H9 (cell line): ENCODE results near the gene PJA2. TPM values are rescaled to one million over a fixed set of nuclear protein-coding genes. Genes with fewer than 3 reads are reported as not detected.
A peak's percentile ranks its signal among the peaks of the same experiment; 100 is the strongest.

ENCODE experiments used
- DNase-seq: peaks from one replicate; pipeline ENCODE4 v3.0.0-alpha.2; 2017
- H2AFZ ChIP-seq: one replicate; pipeline ENCODE4 v1.6.1; 2013; ENCODE audit warnings: mild to moderate bottlenecking, low read length, control low read depth, moderate library complexity
- H2AK5ac ChIP-seq: 2 replicates; pipeline ENCODE4 v1.6.1; 2013; ENCODE audit warnings: low read length, control low read depth, mixed read lengths; ENCODE audit not compliant: insufficient read length
- H2BK120ac ChIP-seq: one replicate; pipeline ENCODE4 v1.6.1; 2013; ENCODE audit warnings: low read depth, mild to moderate bottlenecking, low read length, control low read depth, inconsistent platforms; ENCODE audit not compliant: poor library complexity, severe bottlenecking
- H2BK12ac ChIP-seq: 2 replicates; pipeline ENCODE4 v1.6.1; 2013; ENCODE audit warnings: low read length, control low read depth, mixed read lengths, low read depth; ENCODE audit not compliant: insufficient read length
- H2BK15ac ChIP-seq: 2 replicates; pipeline ENCODE4 v1.6.1; 2013; ENCODE audit warnings: low read depth, low read length, control low read depth
- H2BK20ac ChIP-seq: one replicate; pipeline ENCODE4 v1.6.1; 2013; ENCODE audit warnings: low read depth, mild to moderate bottlenecking, low read length, control low read depth, inconsistent platforms; ENCODE audit not compliant: poor library complexity, severe bottlenecking
- H2BK5ac ChIP-seq: 2 replicates; pipeline ENCODE4 v1.6.1; 2013; ENCODE audit warnings: low read length, control low read depth, mixed read lengths; ENCODE audit not compliant: insufficient read length
- H3K14ac ChIP-seq: 2 replicates; pipeline ENCODE4 v1.6.1; 2013; ENCODE audit warnings: low read length, control low read depth; ENCODE audit not compliant: insufficient read depth
- H3K18ac ChIP-seq: 2 replicates; pipeline ENCODE4 v1.6.1; 2013; ENCODE audit warnings: low read depth, mild to moderate bottlenecking, mixed read lengths, low read length, control low read depth; ENCODE audit not compliant: insufficient read length
- H3K23ac ChIP-seq: 2 replicates; pipeline ENCODE4 v1.6.1; 2013; ENCODE audit warnings: low read length, control low read depth, mixed read lengths, low read depth; ENCODE audit not compliant: insufficient read length
- H3K23me2 ChIP-seq: 2 replicates; pipeline ENCODE4 v1.6.1; 2013; ENCODE audit warnings: low read depth, mild to moderate bottlenecking, mixed read lengths, low read length, control low read depth; ENCODE audit not compliant: insufficient read length, poor library complexity, severe bottlenecking
- H3K27ac ChIP-seq: 2 replicates; pipeline ENCODE4 v1.5.1; 2013; ENCODE audit warnings: low read length, control low read depth, mixed read lengths, low read depth; ENCODE audit not compliant: insufficient read length
- H3K27me3 ChIP-seq: 2 replicates; pipeline ENCODE4 v1.6.1; 2013; ENCODE audit warnings: low read length, control low read depth, inconsistent platforms; ENCODE audit not compliant: insufficient read depth
- H3K4ac ChIP-seq: 2 replicates; pipeline ENCODE4 v1.6.1; 2013; ENCODE audit warnings: low read depth, mild to moderate bottlenecking, control low read depth, inconsistent platforms, low read length, moderate library complexity
- H3K4me1 ChIP-seq: 2 replicates; pipeline ENCODE4 v1.6.1; 2013; ENCODE audit warnings: low read length, control low read depth, inconsistent platforms; ENCODE audit not compliant: insufficient read depth
- H3K4me2 ChIP-seq: 2 replicates; pipeline ENCODE4 v1.6.1; 2013; ENCODE audit warnings: low read length, control low read depth, mixed read lengths; ENCODE audit not compliant: insufficient read length, insufficient read depth
- H3K56ac ChIP-seq: 2 replicates; pipeline ENCODE4 v1.6.1; 2013; ENCODE audit warnings: low read depth, mild to moderate bottlenecking, mixed read lengths, low read length, control low read depth; ENCODE audit not compliant: insufficient read length
- H3K79me1 ChIP-seq: 2 replicates; pipeline ENCODE4 v1.6.1; 2013; ENCODE audit warnings: low read depth, mild to moderate bottlenecking, moderate library complexity, low read length, control low read depth, inconsistent platforms; ENCODE audit not compliant: insufficient read depth, poor library complexity, severe bottlenecking
- H3K79me2 ChIP-seq: 2 replicates; pipeline ENCODE4 v1.6.1; 2013; ENCODE audit warnings: low read length, control low read depth, inconsistent platforms; ENCODE audit not compliant: insufficient read depth
- H3K9ac ChIP-seq: 2 replicates; pipeline ENCODE4 v1.6.1; 2013; ENCODE audit warnings: low read length, control low read depth, mixed read lengths; ENCODE audit not compliant: insufficient read length; ENCODE audit errors: extremely low read depth
- H3K9me3 ChIP-seq: one replicate; pipeline ENCODE4 v1.6.1; 2013; ENCODE audit warnings: low read depth, low read length, inconsistent platforms; ENCODE audit not compliant: control insufficient read depth
- H3T11ph ChIP-seq: one replicate; pipeline ENCODE4 v1.6.1; 2013; ENCODE audit warnings: mild to moderate bottlenecking, low read length, control low read depth, inconsistent platforms
- H4K20me1 ChIP-seq: one replicate; pipeline ENCODE4 v1.6.1; 2013; ENCODE audit not compliant: control insufficient read depth, insufficient read length, insufficient read depth
- H4K5ac ChIP-seq: 2 replicates; pipeline ENCODE4 v1.6.1; 2013; ENCODE audit warnings: low read depth, mild to moderate bottlenecking, mixed read lengths, low read length, control low read depth; ENCODE audit not compliant: insufficient read length
- H4K8ac ChIP-seq: replicated peaks from 2 replicates; pipeline ENCODE4 v1.6.1; 2013; ENCODE audit warnings: low read length, control low read depth, mixed read lengths, low read depth; ENCODE audit not compliant: insufficient read length
- H4K91ac ChIP-seq: 2 replicates; pipeline ENCODE4 v1.6.1; 2013; ENCODE audit warnings: low read depth, mild to moderate bottlenecking, moderate library complexity, mixed read lengths, low read length, control low read depth; ENCODE audit not compliant: insufficient read length
- H3K27ac Mint-ChIP-seq, 3 experiments: 2 replicates in 2 of 3; 3 replicates in 1 of 3; pipeline ENCODE4 v1.8.0; 2020 to 2021; ENCODE audit warnings: mixed read lengths in 3 of 3, mild to moderate bottlenecking in 1 of 3, moderate library complexity in 1 of 3
- H3K27me3 Mint-ChIP-seq: 2 replicates; pipeline ENCODE4 v1.8.0; 2021; ENCODE audit warnings: low read depth, mild to moderate bottlenecking, moderate library complexity, mixed read lengths
- H3K36me3 Mint-ChIP-seq, 3 experiments: 2 replicates in 2 of 3; 3 replicates in 1 of 3; pipeline ENCODE4 v1.8.0; 2020 to 2021; ENCODE audit warnings: low read depth in 3 of 3, mixed read lengths in 3 of 3; ENCODE audit not compliant: insufficient read depth in 1 of 3
- H3K4me1 Mint-ChIP-seq, 2 experiments: 2 replicates each; pipeline ENCODE4 v1.8.0; 2020; ENCODE audit warnings: mixed read lengths in 2 of 2
- H3K4me3 Mint-ChIP-seq, 2 experiments: 2 replicates in 1 of 2; 3 replicates in 1 of 2; pipeline ENCODE4 v1.8.0; 2020 to 2021; ENCODE audit warnings: mild to moderate bottlenecking in 2 of 2, mixed read lengths in 2 of 2, moderate library complexity in 1 of 2
- H3K9me3 Mint-ChIP-seq, 2 experiments: 2 replicates in 1 of 2; 3 replicates in 1 of 2; pipeline ENCODE4 v1.8.0; 2020; ENCODE audit warnings: mild to moderate bottlenecking in 2 of 2, mixed read lengths in 2 of 2, moderate library complexity in 1 of 2
- CTCF ChIP-seq: fragments of 200-600 bp; sonication (generic); conservative IDR thresholded peaks from 3 replicates; pipeline ENCODE4 v1.8.0; 2021; ENCODE audit warnings: antibody characterized with exemption, mild to moderate bottlenecking
- WGBS: extraction: QIAGEN DNeasy Blood & Tissue Kit; methylation state at CpG from one replicate; pipeline ENCODE4 v1.1.7; 2013; ENCODE audit warnings: missing lambda C conversion rate, low lambda C conversion rate, mixed read lengths; ENCODE audit not compliant: insufficient read length; ENCODE audit errors: extremely low coverage; 5-methylcytosine and 5-hydroxymethylcytosine counted together
- total RNA-seq: library from RNA; stranded (reverse); gene quantifications from 2 replicates; pipeline ENCODE4 v1.2.1, GENCODE V29; 2021

PJA2 gene
- total RNA-seq, 1 experiment from 2014 or later, result 41.5 TPM

- H3K9me3 ChIP-seq, result no peaks in the 10 kb centered on the region
- H2BK12ac ChIP-seq, result no peak overlapping the region
- TF ChIP-seq CTCF, result no peak
- no peak overlapping the region for H2BK120ac ChIP-seq
- no peaks in the 10 kb centered on the region for H4K20me1 ChIP-seq
- H3K4me1 Mint-ChIP-seq, result peaks cover 7 to 13% of the 10 kb centered on the region in 2 experiments
- H2BK15ac ChIP-seq, result no peak overlapping the region
- H3K4me1 ChIP-seq, result no peaks in the 10 kb centered on the region
- no peak overlapping the region for H2AK5ac ChIP-seq
- no peak overlapping the region for H3K56ac ChIP-seq
- H3K4me3 Mint-ChIP-seq, result no peak overlapping the region
- no peaks in the 10 kb centered on the region for H3K79me1 ChIP-seq
- peak overlapping the region in 1 of 3 experiments; percentile 66; a peak in 2 of 7 replicates for H3K27ac Mint-ChIP-seq
- DNase-seq, result no peak
- no peak overlapping the region for H3K4ac ChIP-seq
- no peak overlapping the region for H2AFZ ChIP-seq
- H3K27me3 Mint-ChIP-seq, result no peaks in the 10 kb centered on the region; the same call in 1 of the 2 replicates
- H3K4me2 ChIP-seq, result no peak overlapping the region
- H2BK20ac ChIP-seq, result no peak overlapping the region
- no peaks in the 10 kb centered on the region for H3K23me2 ChIP-seq
- 0 out of 2 replicates have a peak, but pooled peaks cover 2% of the 10 kb centered on the region for H3K79me2 ChIP-seq
- no peak overlapping the region for H4K91ac ChIP-seq
- no peaks in the 10 kb centered on the region for H3K9me3 Mint-ChIP-seq
- H2BK5ac ChIP-seq, result no peak overlapping the region
- no peak overlapping the region for H3T11ph ChIP-seq
- no CpG with 5 or more reads among the region's 5 CpGs for WGBS
- no peak overlapping the region for H3K9ac ChIP-seq
- no peaks in the 10 kb centered on the region for H3K27me3 ChIP-seq
- no peak overlapping the region for H3K14ac ChIP-seq
- no peak overlapping the region for H3K23ac ChIP-seq
- H4K5ac ChIP-seq, result no peak overlapping the region
- H4K8ac ChIP-seq, result no peak overlapping the region
- no peaks in the 10 kb centered on the region for H3K36me3 Mint-ChIP-seq
- H3K18ac ChIP-seq, result no peak overlapping the region
- no peak overlapping the region for H3K27ac ChIP-seq
These were observed 100.3 kb downstream of the PJA2 start for GRCh38 chr5:109309326-109310063.
